SKM-1 (cell line): ENCODE measurements around the gene USP11.
A peak's percentile ranks its signal among the peaks of the same experiment; 100 is the strongest.

ENCODE experiments used
- DNase-seq: peaks from one replicate; lab custom pipeline; 2025; ENCODE audit not compliant: unreplicated experiment; lab: John Stamatoyannopoulos, UW

The USP11 gene

DNA sequence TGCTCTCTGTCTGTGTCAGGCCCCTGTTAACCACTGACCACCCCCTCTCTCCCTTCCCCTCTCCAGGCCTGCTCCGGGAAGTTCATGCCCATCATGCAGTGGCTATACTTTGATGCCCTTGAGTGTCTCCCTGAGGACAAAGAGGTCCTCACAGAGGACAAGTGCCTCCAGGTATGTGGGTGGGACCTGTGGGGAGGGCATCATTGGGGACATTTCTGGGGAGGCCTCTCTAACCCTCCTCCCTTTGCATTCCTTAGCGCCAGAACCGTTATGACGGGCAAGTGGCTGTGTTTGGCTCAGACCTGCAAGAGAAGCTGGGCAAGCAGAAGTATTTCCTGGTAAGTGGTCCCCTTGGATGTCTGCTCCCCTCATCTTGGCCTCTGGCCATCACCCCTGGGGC is 29.9 kb upstream of the USP11 start:
- DNase-seq = no peak

DNA sequence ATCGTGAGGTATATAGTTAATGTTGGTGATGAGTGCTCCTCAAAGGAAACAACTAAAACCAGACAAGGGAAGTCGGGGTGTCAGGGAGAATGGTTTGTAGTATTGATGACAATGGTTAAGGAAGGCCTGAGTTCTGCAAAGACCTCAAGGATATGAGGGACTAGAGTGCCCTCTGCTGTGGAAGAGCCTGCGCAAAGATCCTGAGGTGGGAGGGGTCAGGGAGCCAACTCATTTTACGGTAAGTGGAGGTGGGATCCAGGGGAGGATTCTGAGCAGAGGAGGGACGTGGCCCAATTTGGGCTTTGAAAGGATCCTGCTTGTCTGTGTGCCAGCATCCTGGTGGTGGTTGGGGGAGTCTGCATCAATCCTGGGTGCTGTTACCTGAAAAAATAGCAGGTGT is 27.8 kb upstream of the USP11 start:
- DNase-seq = no peak

DNA sequence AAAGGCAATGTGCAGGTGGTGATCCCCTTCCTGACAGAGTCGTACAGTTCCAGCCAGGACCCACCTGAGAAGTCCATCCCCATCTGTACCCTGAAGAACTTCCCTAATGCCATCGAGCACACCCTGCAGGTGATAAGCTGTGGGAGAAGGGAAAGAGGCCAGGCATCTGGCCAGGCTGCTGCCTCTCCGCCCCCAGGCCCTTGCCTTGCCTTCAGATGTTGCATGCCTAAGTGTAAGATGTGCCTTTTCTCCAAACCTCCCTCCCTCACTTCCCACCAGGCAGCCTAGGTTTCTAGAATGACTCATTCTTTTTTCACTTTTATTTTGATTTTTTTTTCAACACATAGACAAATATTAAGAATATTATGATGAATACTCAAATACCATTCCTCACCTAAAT is 26.5 kb upstream of the USP11 start:
- no peak for DNase-seq

DNA sequence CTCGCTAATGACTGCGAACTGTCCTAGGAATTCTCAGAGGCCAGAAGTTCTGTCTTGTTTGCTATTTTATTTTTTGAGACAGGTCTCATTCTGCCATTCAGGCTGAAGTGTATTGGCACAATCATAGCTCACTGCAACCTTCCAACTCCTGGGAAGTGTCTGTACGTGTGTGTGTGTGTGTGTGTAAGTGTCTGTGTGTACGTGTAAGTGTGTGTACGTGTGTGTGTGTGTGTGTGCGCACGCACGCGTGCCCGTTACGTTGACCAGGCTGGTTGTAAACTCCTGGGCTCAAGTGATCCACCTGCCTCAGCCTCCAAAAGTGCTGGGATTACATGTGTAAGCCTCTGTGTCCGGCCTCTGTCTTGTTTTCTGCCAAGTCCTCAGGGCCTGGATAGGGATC is 24.7 kb upstream of the USP11 start:
- DNase-seq = no peak

DNA sequence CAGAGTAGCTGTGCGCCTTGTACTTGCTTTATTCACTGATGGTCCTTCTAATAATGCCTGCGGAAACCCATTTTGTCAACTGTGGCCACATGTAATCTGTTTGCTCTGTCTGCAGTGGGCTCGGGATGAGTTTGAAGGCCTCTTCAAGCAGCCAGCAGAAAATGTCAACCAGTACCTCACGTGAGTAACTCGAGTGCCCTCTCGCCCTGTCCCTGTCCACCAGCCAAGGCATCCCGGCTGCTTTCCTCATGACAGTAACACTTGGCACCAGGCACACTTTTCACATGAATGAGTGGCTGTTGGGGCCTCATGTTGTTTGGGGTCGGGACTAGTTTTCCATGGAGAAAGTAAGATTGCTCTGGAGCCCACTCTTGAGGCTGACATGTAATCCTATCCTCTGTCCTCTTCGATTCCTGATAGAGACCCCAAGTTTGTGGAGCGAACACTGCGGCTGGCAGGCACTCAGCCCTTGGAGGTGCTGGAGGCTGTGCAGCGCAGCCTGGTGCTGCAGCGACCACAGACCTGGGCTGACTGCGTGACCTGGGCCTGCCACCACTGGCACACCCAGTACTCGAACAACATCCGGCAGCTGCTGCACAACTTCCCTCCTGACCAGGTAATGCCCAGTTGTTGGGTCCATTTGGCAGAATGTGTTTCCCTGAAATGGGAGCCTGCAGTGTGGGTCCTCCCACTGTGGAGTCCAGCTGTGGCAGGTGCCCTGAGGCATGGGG is 23.1 kb upstream of the USP11 start:
- no peak for DNase-seq

DNA sequence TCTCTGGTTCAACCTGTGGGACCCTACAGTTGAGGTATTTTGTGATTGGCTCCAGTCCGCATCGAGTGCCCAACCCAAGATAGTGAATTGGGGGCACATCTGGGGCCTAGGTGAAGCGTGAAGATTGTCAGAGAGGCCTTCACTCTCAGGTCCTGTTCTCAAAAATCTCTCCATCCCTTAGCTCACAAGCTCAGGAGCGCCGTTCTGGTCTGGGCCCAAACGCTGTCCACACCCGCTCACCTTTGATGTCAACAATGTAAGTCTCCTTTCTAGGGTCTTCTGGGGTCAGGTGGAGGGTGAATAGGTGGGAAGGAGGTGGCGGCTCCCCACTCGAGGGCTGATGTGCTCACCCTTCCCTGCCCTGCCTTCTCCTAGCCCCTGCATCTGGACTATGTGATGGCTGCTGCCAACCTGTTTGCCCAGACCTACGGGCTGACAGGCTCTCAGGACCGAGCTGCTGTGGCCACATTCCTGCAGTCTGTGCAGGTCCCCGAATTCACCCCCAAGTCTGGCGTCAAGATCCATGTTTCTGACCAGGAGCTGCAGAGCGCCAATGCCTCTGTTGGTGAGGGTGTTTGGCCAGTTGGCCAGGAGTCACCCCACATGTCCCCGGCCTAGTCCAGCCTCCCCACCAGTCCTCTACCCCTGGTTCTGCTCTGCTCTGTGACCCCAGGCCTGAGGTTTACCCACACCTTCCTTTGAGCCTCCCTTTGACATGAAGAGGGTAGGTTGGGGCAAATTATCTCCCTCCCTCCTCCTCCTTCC is 22.0 kb upstream of the USP11 start:
- DNase-seq = no peak

DNA sequence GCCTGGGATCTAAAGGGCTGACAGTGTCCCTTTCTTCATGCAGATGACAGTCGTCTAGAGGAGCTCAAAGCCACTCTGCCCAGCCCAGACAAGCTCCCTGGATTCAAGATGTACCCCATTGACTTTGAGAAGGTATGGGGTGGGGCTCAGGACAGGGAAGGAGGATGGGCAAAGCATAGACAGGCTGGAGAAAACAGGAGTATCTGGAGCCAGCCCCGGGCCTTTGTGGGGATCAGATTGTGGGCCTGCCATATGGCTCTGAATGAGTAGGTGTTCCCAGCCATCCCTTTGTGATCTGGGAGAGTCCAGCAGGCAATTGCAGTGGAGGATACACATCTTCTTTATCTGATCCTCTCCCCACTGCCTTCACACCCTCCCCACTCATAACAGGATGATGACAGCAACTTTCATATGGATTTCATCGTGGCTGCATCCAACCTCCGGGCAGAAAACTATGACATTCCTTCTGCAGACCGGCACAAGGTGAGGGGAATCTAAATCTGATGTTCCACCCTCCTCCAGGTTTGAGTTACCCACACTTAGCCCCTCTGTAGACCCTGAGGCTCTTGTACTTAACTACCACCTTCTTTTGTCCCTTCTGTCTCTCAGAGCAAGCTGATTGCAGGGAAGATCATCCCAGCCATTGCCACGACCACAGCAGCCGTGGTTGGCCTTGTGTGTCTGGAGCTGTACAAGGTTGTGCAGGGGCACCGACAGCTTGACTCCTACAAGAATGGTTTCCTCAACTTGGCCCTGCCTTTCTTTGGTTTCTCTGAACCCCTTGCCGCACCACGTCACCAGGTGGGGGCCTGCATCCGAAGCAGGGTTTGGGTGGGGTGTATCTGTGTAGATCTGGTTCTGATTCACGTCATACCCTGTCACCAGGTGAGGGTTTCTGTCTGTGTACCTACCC is 20.2 kb upstream of the USP11 start:
- DNase-seq = no peak

DNA sequence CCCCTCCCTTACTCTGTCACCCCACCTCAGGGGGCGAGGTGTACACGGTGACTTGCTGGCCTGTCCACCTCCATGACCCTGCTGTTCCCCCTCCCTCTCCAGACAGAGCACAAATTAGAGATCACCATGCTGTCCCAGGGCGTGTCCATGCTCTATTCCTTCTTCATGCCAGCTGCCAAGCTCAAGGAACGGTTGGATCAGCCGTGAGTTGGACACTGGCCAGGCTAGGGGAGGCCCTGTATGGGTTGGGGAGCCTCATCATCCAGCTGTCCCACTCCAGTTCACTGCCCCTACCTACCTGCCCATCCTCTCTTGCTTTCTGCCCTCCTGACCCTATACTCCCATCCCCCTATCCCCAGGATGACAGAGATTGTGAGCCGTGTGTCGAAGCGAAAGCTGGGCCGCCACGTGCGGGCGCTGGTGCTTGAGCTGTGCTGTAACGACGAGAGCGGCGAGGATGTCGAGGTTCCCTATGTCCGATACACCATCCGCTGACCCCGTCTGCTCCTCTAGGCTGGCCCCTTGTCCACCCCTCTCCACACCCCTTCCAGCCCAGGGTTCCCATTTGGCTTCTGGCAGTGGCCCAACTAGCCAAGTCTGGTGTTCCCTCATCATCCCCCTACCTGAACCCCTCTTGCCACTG is 18.3 kb upstream of the USP11 start:
- DNase-seq = no peak

DNA sequence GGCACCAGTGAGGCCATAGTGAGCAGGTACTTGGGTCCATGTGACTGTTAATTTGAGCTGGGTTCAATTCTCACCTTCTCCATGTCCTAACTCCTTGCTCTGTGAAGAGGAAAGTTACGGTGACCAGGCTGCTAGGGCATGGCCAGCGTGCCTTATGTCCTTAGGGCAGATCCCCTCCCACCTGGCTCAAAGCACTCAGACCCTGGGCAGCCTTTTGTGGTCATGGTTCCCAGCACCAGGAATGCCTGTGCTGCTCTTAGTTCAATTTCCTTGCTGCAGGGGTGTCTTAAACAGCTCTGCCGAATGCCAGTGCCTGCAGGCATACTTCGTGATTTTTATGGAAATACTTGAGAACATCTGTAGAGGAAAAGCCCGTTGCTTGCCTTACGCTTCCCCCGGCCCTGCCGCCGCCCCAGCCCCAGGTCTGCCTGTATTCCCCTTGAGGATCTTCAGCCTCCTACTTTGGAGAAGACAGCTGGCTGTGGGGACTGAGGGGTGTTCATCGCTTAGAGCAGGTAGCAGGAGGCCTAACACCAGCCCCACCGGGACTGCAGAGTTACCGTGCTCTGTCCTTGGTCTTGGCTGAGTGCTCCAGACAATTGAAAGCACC is 17.4 kb upstream of the USP11 start:
- no peak for DNase-seq

DNA sequence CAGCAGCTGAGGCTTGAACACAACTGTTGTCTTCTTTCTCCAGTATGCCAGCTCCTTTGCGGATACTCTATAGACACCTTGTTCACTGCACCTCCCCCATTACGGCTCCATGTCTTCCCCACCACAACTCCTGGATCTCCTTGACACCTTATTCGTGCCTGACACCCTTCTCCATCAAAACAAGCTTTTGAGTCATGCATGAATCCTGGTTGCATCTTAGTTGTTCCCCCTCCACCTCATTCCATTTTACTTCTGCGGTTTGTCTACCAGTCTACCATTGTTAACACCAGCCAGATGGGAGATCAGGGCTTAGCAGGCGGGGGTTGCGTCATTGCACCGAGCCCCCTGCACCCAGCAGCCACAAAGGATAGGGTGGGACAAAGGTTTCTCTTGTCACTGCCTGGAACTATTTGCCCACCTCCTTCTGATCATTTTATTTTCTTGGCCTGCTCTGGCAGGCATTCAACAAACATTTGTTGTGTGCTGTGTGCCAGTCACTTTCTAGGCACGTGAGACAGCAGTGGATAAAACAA is 16.4 kb upstream of the USP11 start:
- no peak for DNase-seq

DNA sequence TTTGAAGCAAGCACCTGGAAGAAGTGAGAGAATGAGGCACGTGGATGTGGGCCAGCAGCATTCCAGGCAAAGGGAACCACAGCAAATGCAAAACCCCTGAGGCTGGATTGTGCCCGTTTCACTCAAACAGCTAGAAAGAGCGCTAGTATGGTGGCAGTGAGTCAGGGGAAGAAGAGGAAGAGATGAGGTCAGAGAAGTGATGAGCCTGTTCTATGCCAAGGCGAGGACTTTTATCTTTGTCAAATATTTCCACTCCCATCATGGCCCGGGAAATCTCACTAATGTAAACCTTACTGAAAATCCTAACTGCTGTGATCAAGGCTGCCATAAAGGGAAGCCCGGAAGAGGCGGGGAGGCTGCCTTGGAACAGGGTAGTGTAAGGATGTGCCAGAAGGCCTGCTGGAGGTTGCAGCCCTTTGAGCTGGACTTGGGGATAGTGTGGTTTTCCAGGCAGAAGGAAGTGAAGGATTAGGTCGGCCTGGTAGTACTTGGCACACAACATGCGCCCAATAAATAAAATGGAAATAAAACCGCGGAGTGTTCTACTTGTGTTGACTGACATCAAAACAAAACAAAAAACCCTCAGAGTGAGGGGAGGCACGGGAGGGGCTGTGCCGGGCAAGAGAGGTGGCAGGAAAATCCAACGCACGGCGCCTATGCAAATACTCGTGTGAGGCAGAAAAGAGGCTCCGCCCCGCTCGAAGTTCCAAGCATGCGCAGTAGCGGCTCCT is 15.5 kb upstream of the USP11 start:
- no peak for DNase-seq

DNA sequence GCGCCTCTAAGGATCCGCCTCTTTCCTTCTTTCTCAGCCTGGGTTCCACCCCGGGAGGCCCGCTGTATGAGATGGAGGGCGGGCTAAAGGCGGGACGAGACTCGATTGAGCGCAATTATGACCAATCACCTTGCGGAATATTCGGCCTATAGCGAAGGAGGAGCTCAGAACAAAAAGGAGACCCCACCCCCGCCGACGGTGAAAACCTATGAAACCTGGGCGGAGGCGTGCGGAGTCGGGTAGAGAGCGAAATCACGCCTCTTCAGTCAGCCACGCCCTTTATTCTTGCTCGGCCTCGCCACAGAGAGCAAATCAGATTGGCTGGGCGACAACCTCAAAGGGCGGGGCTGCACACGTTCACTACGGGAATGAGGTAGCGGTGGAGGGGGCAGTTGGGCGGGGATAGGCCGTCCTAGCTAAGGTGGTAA is 14.9 kb upstream of the USP11 start:
- DNase-seq = peak; percentile 97

DNA sequence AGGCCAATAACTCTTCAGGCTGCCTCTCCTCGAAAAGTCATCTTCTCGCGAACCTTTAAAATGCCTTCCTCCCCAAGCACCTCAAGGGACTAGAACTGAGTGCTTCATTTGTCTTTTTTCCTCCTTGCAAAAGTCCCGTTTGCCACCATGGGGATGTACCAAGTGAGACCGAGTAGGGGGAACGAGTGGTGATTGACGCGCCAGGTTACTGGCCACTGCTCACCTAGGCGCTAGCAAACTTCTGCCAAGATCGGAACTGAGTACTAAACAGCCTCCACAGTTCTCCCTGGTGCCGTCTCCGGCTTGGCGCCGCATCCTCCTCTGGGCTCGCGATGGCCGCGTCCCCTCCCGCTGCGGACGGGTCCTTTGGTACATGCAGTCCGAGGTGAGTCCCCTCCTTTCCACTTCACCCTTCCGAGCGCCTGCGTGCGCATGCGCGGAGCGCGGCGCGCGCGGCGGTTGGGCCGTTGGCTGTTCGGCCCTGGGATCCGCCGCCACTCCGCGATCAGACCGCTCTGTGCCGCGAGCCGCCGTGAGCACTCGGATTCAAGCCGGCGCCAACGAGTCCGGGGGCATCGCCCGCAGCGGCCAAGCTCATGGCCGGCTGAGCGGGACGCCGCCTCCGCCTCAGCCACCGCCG is 14.4 kb upstream of the USP11 start, which contains the start of gene CDK16:
CDK16 (plus strand) TSS at position 402 of the 640 bp plus-strand sequence. CDS start 4,877 bp downstream, outside the sequence.
- DNase-seq = peak; percentile 46

DNA sequence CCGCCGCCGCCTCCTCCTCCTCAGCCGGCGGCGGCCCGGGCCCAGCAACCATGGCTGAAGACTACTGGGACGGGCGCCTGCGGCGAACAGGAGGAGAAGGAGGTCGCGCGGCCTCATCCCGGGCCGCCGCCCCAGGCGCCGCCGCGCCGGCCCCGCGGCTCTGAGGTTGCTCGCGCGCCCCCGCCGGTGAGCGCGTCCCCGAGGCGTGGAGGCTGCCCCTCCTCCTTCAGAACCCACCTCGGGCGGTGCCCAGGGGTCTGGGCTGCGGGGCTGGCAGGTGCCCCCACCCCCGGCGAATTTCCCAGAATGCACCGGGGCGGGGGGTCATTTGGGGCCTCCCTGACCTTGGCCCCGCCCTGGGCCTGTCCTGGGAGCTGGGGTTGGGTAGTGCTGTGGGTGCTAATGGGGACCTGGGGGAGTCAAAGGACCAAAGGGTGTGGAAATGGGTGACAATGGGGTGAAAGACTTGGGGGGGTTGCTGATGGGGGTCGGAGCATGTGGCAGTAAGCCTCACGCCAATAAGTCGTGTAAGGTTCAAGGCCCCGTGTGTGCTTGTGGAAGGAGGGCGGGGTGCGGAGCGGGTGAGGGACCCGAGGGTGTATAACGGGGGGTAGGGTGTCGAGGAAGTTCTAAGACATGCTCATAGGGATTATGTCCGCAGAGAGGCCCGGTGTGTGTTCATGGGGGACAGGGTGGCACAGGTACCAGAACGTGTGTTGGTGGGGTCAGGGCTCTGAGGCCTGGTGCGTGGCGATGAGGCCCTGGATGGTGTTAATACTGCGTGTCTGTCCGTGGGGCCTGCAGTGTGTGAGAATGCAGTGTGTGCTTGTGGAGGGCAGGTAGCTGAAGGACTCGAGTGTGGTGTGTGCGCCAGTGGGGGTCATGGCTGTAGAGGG is 13.6 kb upstream of the USP11 start:
- no peak for DNase-seq

DNA sequence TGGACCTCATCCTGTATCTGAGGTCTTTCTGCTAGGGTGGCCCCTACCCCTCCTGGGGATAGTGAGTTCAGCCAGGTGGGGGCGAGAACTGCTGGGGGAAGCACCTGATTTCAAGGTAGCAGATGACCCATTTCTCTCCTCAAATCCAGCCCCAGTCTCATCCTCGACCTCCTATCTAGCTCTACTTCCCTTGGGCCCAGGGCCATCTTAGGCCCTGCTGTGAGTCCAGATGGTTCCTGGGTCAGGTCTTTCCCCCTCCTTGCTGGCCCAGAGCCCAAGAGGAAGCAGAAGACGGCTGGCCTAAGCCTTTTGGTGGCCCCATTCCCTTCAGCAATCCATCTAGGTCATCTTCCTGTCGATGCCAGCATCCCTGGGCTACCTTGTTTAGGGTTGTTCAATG is 11.1 kb upstream of the USP11 start:
- no peak for DNase-seq

DNA sequence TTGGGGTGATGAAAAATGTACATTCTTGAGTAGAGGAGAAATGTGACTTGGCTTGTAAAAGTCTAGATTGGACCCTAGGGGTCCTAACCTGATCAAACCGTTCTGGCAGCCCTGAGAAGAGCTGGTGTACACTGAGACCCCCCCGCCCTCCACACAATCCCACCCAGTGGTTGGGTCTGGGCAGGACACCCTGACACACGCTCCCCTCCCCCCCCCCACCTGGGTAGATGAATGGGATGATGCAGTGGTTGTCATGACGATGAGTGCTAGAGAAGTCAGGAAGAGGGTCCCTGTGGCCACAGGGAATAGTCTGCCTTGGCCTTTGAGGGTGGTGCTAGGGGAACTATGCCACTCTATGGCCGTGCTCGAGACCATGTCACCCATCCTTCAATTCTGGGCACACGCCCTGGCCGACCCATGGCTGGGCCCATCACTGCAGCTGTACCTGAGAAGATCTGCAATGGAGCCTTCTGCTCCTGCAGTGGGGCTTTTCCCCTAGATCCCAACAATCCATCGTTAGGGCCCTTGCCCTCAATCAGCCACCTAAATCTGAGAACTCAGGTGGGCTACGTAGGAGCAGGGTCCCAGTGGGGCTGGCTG is 10.0 kb upstream of the USP11 start:
- DNase-seq = no peak

DNA sequence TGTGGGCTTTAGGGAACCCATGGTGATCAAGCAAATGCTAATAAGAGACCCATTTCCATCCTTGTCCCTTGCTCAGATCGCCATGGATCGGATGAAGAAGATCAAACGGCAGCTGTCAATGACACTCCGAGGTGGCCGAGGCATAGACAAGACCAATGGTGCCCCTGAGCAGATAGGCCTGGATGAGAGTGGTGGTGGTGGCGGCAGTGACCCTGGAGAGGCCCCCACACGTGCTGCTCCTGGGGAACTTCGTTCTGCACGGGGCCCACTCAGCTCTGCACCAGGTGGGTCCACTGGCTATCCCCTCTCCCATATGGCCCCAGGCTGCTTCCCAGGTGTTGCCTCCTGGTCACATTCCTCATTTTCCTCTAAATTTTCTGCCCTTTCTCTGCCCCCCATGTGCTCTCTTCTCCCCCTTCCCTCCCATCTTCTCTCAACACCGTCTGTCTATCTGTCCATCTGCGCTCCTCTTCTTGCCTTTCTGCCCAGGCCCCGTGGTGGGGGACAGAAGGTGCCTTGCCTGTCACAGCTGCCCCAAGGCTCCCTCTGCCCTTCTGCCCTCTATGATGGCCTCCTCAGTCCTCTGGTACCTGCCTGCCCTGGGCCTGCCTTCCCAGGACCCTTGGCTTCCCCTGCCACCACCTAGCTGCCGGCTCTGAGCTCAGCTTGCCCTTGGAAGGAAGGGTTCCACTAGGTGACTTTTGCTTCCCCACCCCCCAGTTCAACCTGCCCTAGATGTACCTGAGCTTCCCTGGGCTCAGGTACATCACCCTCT is 9.1 kb upstream of the USP11 start:
- no peak for DNase-seq
